Calu3 (cell line): ENCODE measurements around the gene APP. TPM values are rescaled to one million over a fixed set of nuclear protein-coding genes. Genes with fewer than 3 reads are reported as not detected.

Experiments used
- BruUV-seq: library from RNA; stranded (reverse); fragments of 400-500 nt; replicated peaks from 2 replicates; lab custom pipeline; 2021; lab: Mats Ljungman, UMichigan
- CTCF ChIA-PET: fragments of 300-600 bp; sonication (Branson Sonifier 250); formaldehyde crosslinking; loops from one replicate; lab custom pipeline; 2022; ENCODE audit warnings: antibody characterized with exemption; lab: Charles Lee
- DNase-seq: peaks from one replicate; pipeline ENCODE4 v3.0.0; 2022
- H3K27ac Mint-ChIP-seq: one replicate; pipeline ENCODE4 v1.8.0; 2022; ENCODE audit warnings: mixed read lengths; ENCODE audit not compliant: unreplicated experiment
- H3K27me3 Mint-ChIP-seq: one replicate; pipeline ENCODE4 v1.8.0; 2022; ENCODE audit warnings: mixed read lengths; ENCODE audit not compliant: unreplicated experiment
- H3K36me3 Mint-ChIP-seq: one replicate; pipeline ENCODE4 v1.8.0; 2022; ENCODE audit warnings: mild to moderate bottlenecking, moderate library complexity, mixed read lengths; ENCODE audit not compliant: insufficient read depth, unreplicated experiment
- H3K4me1 Mint-ChIP-seq: one replicate; pipeline ENCODE4 v1.8.0; 2022; ENCODE audit warnings: mild to moderate bottlenecking, low read depth, mixed read lengths; ENCODE audit not compliant: unreplicated experiment
- H3K4me3 Mint-ChIP-seq: one replicate; pipeline ENCODE4 v1.8.0; 2022; ENCODE audit warnings: mild to moderate bottlenecking, low read depth, moderate library complexity, mixed read lengths; ENCODE audit not compliant: unreplicated experiment
- H3K9me3 Mint-ChIP-seq: one replicate; pipeline ENCODE4 v1.8.0; 2022; ENCODE audit warnings: low read depth, mixed read lengths; ENCODE audit not compliant: unreplicated experiment
- intact Hi-C: fragments of 100-400 bp; cut with micrococcal nuclease; formaldehyde crosslinking; loops from one replicate; pipeline ENCODE4 v1.10.0; 2022; ENCODE audit not compliant: unreplicated experiment
- total RNA-seq: library from RNA; stranded (reverse); gene quantifications from 2 replicates; pipeline ENCODE4 v1.2.3, GENCODE V29; 2022
- TF ChIP-seq, protein P1 (sequence below): fragments of 200-600 bp; IDR thresholded peaks from one replicate; pipeline ENCODE4 v1.8.0; 2022; ENCODE audit warnings: antibody characterized with exemption; ENCODE audit not compliant: unreplicated experiment

Gene APP
- total RNA-seq, 1 experiment from 2014 or later, result 566 TPM

GRCh38 chr21:25893191-25893590 is 277.4 kb downstream of the APP start:
- Mint-ChIP-seq H3K27me3 (no peaks in the 10 kb centered on the region), H3K36me3 (peaks cover 31% of the 10 kb centered on the region), H3K4me3 (no peak overlapping the region), H3K9me3 (no peaks in the 10 kb centered on the region), H3K4me1 (peaks cover 8% of the 10 kb centered on the region), H3K27ac (no peak overlapping the region)
- DNase-seq, result no peak
- CTCF ChIA-PET, result no interaction called here
- no TSS peak for BruUV-seq
- intact Hi-C loops, result no loop called here
- TF ChIP-seq, protein P1, sequence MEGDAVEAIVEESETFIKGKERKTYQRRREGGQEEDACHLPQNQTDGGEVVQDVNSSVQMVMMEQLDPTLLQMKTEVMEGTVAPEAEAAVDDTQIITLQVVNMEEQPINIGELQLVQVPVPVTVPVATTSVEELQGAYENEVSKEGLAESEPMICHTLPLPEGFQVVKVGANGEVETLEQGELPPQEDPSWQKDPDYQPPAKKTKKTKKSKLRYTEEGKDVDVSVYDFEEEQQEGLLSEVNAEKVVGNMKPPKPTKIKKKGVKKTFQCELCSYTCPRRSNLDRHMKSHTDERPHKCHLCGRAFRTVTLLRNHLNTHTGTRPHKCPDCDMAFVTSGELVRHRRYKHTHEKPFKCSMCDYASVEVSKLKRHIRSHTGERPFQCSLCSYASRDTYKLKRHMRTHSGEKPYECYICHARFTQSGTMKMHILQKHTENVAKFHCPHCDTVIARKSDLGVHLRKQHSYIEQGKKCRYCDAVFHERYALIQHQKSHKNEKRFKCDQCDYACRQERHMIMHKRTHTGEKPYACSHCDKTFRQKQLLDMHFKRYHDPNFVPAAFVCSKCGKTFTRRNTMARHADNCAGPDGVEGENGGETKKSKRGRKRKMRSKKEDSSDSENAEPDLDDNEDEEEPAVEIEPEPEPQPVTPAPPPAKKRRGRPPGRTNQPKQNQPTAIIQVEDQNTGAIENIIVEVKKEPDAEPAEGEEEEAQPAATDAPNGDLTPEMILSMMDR, result no peak

DNA sequence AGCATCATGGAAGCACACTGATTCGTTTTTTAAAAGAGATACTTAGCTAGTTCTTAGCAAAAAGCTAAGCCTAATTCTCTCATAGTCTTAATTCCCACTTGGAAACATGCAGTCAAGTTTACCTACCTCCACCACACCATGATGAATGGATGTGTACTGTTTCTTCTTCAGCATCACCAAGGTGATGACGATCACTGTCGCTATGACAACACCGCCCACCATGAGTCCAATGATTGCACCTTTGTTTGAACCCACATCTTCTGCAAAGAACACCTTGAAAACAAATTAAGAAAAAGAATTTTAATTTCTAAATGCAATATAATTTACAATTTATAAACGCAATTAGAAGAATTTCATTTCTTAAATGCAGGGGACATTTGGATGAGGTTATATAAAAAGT is 279.0 kb downstream of the APP start:
- BruUV-seq, result no TSS peak
- intact Hi-C loops, result no loop called here
- CTCF ChIA-PET, result no interaction called here
- Mint-ChIP-seq H3K9me3 (no peaks in the 10 kb centered on the region), H3K27ac (no peak overlapping the region), H3K4me3 (no peak overlapping the region), H3K36me3 (peaks cover 38% of the 10 kb centered on the region), H3K27me3 (no peaks in the 10 kb centered on the region), H3K4me1 (peaks cover 24% of the 10 kb centered on the region)
- DNase-seq, result no peak
- TF ChIP-seq, protein P1, result no peak

GRCh38 chr21:25890001-25890400 is 280.6 kb downstream of the APP start:
- TF ChIP-seq, protein P1, result no peak
- no peak for DNase-seq
- BruUV-seq, result no TSS peak
- H3K36me3 Mint-ChIP-seq, result peaks cover 37% of the 10 kb centered on the region
- CTCF ChIA-PET, result no interaction called here
- H3K27ac Mint-ChIP-seq, result no peak overlapping the region
- peaks cover 28% of the 10 kb centered on the region for H3K4me1 Mint-ChIP-seq
- intact Hi-C loops, result no loop called here
- H3K27me3 Mint-ChIP-seq, result no peaks in the 10 kb centered on the region
- H3K4me3 Mint-ChIP-seq, result no peak overlapping the region
- H3K9me3 Mint-ChIP-seq, result no peaks in the 10 kb centered on the region

- CTCF ChIA-PET, result no interaction called here
- intact Hi-C loops, result loop anchor here (1.0 kb wide), 1 partner anchor 46 kb away; no protein-coding TSS in a partner anchor
- DNase-seq, result no peak
- Mint-ChIP-seq H3K27ac (peak overlapping the region; percentile 81), H3K27me3 (no peaks in the 10 kb centered on the region), H3K4me1 (peaks cover 28% of the 10 kb centered on the region), H3K36me3 (peaks cover 37% of the 10 kb centered on the region), H3K9me3 (no peaks in the 10 kb centered on the region), H3K4me3 (no peak overlapping the region)
- TF ChIP-seq, protein P1, result no peak
- no TSS peak for BruUV-seq
These were observed 281.9 kb downstream of the APP start for GRCh38 chr21:25888711-25889110.
